HAP-1 (cell line): Measurements from ENCODE around the gene PCSK4.
A peak's percentile ranks its signal among the peaks of the same experiment; 100 is the strongest.
"Not testable (repeated sequence)": the region's sequence is repeated elsewhere in the genome, so short reads cannot be mapped to it uniquely, and the experiment has no call there.

Experiments
- DNase-seq, 2 experiments: peaks; one replicate each; pipeline ENCODE4 v3.0.0-alpha.2; 2016 to 2020; ENCODE audit warnings: low spot score in 2 of 2
- H3K27me3 ChIP-seq: fragments of 250-450 bp; sonication (Bioruptor Pico); 2 replicates; pipeline ENCODE4 v1.5.1; 2020; ENCODE audit warnings: low read depth, mild to moderate bottlenecking, moderate library complexity
- H3K36me3 ChIP-seq: fragments of 250-450 bp; sonication (Bioruptor Pico); replicated peaks from 2 replicates; pipeline ENCODE4 v1.5.1; 2020; ENCODE audit warnings: mild to moderate bottlenecking
- H3K4me1 ChIP-seq: fragments of 250-450 bp; sonication (Bioruptor Pico); 2 replicates; pipeline ENCODE4 v1.5.1; 2020; ENCODE audit warnings: mild to moderate bottlenecking
- H3K4me3 ChIP-seq: fragments of 250-450 bp; sonication (Bioruptor Pico); 2 replicates; pipeline ENCODE4 v1.5.1; 2020; ENCODE audit warnings: mild to moderate bottlenecking, moderate library complexity
- H3K9me3 ChIP-seq: fragments of 250-450 bp; sonication (Bioruptor Pico); 2 replicates; pipeline ENCODE4 v1.5.1; 2020; ENCODE audit warnings: mild to moderate bottlenecking, moderate library complexity
- in situ Hi-C: fragments of 300-500 bp; cut with MboI; formaldehyde crosslinking; loops from 3 replicates; pipeline ENCODE4 v1.14.3; 2020; ENCODE audit warnings: low sequenced_read_pairs, inconsistent platforms, mixed read lengths

Gene PCSK4

DNA sequence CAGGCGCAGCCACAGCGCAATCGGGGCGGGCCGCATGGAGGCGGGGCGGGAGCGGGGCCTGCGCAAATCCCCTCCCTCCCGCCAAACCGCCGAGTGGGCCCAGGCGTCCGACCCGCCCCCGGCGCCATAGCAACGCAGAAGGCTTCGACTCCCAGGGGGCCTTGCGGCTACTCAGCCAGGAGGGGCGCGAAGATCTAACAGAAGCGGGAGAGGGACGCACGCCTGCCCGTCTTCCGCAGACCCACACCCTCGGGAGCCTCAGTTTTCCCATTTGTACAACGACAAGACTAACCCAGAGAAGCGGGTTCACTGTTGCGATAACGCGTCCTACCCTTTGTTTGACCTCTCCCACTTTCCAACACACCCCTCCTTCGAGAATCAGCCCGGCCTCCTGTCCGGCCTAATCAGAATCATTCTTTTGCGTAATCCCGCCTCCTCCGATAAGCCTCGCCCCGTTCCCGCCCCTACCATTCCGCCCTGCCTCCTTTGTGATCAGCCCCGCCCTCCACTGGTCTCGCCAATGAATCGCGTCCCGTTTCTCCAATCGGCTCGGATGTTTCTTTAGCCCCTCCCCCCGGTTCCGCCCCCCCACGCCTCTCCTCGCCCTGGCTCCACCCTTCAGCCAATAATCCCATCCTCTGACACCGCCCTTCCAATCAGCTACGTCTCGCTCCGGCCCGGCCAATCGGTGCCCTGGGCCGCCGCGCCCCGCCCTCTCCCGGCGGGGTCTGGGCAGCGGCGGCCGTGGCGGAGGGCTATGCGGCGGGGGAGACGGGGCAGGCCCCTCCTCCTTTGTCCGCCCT, at the start of gene PCSK4:
Gene PCSK4, minus strand, starts transcription at position 40 of the 803 bp plus-strand sequence. Its CDS starts 4 bp downstream, at position 36.
- H3K27me3 ChIP-seq, result no peaks in the 10 kb centered on the region
- no peaks in the 10 kb centered on the region for H3K36me3 ChIP-seq
- DNase-seq, result peak; percentile 98 to 99
- H3K4me1 ChIP-seq, result peaks cover 19% of the 10 kb centered on the region
- H3K9me3 ChIP-seq, result no peaks in the 10 kb centered on the region
- peak within 1 kb of the TSS; percentile 51 for H3K4me3 ChIP-seq
- in situ Hi-C loops, result no loop called here

- in situ Hi-C loops, H3K36me3 ChIP-seq: not testable (repeated sequence)
Observed at GRCh38 chr19:1539749-1540148, 49.6 kb upstream of the PCSK4 start.

GRCh38 chr19:1538978-1539377, 48.8 kb upstream of the PCSK4 start:
- Histone ChIP-seq H3K4me1 (peaks cover 2% of the 10 kb centered on the region; the same call in 1 of the 2 replicates), H3K4me3 (no peak overlapping the region), H3K27me3 (no peaks in the 10 kb centered on the region), H3K9me3 (peaks cover 3% of the 10 kb centered on the region; the same call in 1 of the 2 replicates), H3K36me3 (no peaks in the 10 kb centered on the region)
- no peak for DNase-seq
- in situ Hi-C loops, result no loop called here

More at GRCh38 chr19:1539749-1540148, 49.6 kb upstream of the PCSK4 start:
- not testable (repeated sequence) for DNase-seq, H3K4me1 ChIP-seq, H3K27me3 ChIP-seq, H3K9me3 ChIP-seq, H3K4me3 ChIP-seq

GRCh38 chr19:1535699-1536098, 45.5 kb upstream of the PCSK4 start:
- H3K36me3 ChIP-seq, in situ Hi-C loops, DNase-seq: not testable (repeated sequence)

GRCh38 chr19:1534972-1535371, 44.8 kb upstream of the PCSK4 start:
- Histone ChIP-seq H3K36me3 (no peaks in the 10 kb centered on the region), H3K27me3 (no peaks in the 10 kb centered on the region), H3K4me3 (no peak overlapping the region), H3K9me3 (no peaks in the 10 kb centered on the region), H3K4me1 (no peaks in the 10 kb centered on the region)
- in situ Hi-C loops, result no loop called here
- no peak for DNase-seq

More at GRCh38 chr19:1535699-1536098, 45.5 kb upstream of the PCSK4 start:
- not testable (repeated sequence) for H3K27me3 ChIP-seq, H3K4me3 ChIP-seq, H3K9me3 ChIP-seq, H3K4me1 ChIP-seq

GRCh38 chr19:1533510-1534150, 43.5 kb upstream of the PCSK4 start:
- in situ Hi-C loops, result no loop called here
- H3K4me1 ChIP-seq, result no peaks in the 10 kb centered on the region
- no peaks in the 10 kb centered on the region for H3K9me3 ChIP-seq
- no peak for DNase-seq
- H3K4me3 ChIP-seq, result no peak overlapping the region
- no peaks in the 10 kb centered on the region for H3K36me3 ChIP-seq
- no peaks in the 10 kb centered on the region for H3K27me3 ChIP-seq

- in situ Hi-C loops, result no loop called here
- Histone ChIP-seq H3K36me3 (no peaks in the 10 kb centered on the region), H3K9me3 (no peaks in the 10 kb centered on the region), H3K4me1 (no peaks in the 10 kb centered on the region), H3K27me3 (no peaks in the 10 kb centered on the region), H3K4me3 (no peak overlapping the region)
- no peak for DNase-seq
Observed at GRCh38 chr19:1532003-1532402, 41.9 kb upstream of the PCSK4 start.

DNA sequence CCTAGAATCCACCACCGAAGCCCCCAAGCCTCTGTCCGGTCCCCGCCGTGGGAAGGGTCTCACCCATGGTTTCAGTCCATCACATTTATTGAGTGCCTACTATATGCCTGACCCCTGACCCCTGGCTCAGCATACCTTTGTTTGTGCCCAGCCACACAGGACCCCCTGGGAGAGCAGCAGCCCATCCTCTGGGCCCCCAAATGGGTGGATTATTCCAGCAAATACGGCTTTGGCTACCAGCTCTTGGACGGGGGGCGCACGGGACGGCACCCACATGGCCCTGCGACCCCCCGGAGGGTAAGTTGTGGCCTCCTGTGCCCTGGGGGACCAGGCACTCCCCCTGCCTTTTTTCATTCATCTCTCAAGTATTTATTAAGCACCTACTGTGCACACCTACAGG, 41.4 kb upstream of the PCSK4 start:
- Histone ChIP-seq H3K4me1 (no peaks in the 10 kb centered on the region), H3K36me3 (no peaks in the 10 kb centered on the region), H3K4me3 (no peak overlapping the region), H3K9me3 (no peaks in the 10 kb centered on the region), H3K27me3 (no peaks in the 10 kb centered on the region)
- DNase-seq, result no peak
- in situ Hi-C loops, result no loop called here

DNA sequence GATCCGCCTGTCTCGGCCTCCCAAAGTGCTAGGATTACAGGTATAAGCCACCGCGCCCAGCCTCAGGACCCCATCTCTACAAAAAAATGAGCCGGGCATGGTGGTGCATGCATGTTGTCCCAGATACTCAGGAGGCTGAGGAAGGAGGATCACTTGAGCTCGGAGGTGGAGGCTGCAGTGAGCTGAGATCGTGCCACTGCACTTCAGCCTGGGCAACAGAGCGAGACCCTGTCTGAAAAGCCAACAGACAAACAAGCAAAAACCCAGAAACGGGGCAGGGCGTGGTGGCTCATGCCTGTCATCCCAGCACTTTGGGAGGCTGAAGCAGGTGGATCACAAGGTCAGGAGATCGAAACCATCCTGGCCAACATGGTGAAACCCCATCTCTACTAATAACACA, 40.7 kb upstream of the PCSK4 start:
- in situ Hi-C loops, H3K27me3 ChIP-seq, H3K4me3 ChIP-seq, H3K4me1 ChIP-seq, DNase-seq, H3K9me3 ChIP-seq, H3K36me3 ChIP-seq: not testable (repeated sequence)

- Histone ChIP-seq H3K9me3 (no peaks in the 10 kb centered on the region), H3K4me3 (no peak overlapping the region), H3K4me1 (no peaks in the 10 kb centered on the region), H3K27me3 (peaks cover 13% of the 10 kb centered on the region; the same call in 1 of the 2 replicates), H3K36me3 (no peaks in the 10 kb centered on the region)
- no peak for DNase-seq
- in situ Hi-C loops, result no loop called here
Observed at GRCh38 chr19:1529430-1529816, 39.3 kb upstream of the PCSK4 start.

GRCh38 chr19:1528596-1529429, 38.7 kb upstream of the PCSK4 start:
- H3K4me3 ChIP-seq, result no peak overlapping the region
- H3K27me3 ChIP-seq, result peaks cover 14% of the 10 kb centered on the region; the same call in 1 of the 2 replicates
- no peaks in the 10 kb centered on the region for H3K9me3 ChIP-seq
- in situ Hi-C loops, result no loop called here
- no peaks in the 10 kb centered on the region for H3K36me3 ChIP-seq
- no peaks in the 10 kb centered on the region for H3K4me1 ChIP-seq
- DNase-seq, result no peak

DNA sequence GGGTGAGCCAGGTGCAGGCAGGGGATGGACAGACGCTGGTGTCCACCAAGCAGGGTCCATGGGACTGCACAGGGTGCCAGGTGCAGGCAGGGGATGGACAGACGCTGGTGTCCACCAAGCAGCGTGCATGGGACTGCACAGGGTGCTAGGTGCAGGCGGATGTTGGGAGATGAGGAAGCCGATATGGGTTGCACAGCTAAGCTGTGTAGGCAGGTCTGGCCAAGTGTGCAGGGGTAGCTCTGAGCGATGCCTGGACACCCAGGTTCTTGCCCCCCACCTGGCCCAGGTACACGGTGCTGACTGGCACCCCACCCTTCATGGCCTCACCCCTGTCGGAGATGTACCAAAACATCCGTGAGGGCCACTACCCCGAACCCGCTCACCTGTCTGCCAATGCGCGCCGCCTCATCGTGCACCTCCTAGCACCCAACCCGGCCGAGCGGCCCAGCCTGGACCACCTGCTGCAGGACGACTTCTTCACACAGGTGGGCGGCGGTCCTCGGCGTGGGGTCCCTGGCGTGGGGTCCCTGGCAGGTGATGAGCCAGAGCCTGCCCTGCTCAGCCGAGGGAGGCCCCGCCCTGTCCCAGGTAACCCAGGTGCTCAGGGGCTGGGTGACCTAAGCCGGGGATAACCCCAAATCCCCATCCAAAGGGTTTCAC, 37.6 kb upstream of the PCSK4 start:
- in situ Hi-C loops, result no loop called here
- no peak for DNase-seq

GRCh38 chr19:1526979-1527649, 37.0 kb upstream of the PCSK4 start:
- peaks cover 14% of the 10 kb centered on the region; the same call in 1 of the 2 replicates for H3K27me3 ChIP-seq
- no peak overlapping the region for H3K4me3 ChIP-seq
- no peaks in the 10 kb centered on the region for H3K36me3 ChIP-seq
- in situ Hi-C loops, result no loop called here
- no peak for DNase-seq
- no peaks in the 10 kb centered on the region for H3K9me3 ChIP-seq
- no peaks in the 10 kb centered on the region for H3K4me1 ChIP-seq

More for the DNA sequence above, 37.6 kb upstream of the PCSK4 start:
- H3K9me3 ChIP-seq, result no peaks in the 10 kb centered on the region
- H3K27me3 ChIP-seq, result peaks cover 14% of the 10 kb centered on the region; the same call in 1 of the 2 replicates
- no peak overlapping the region for H3K4me3 ChIP-seq
- no peaks in the 10 kb centered on the region for H3K36me3 ChIP-seq
- H3K4me1 ChIP-seq, result no peaks in the 10 kb centered on the region
